Measurements from ENCODE around the gene CCDC27. TPM values are rescaled to one million over a fixed set of nuclear protein-coding genes. Genes with fewer than 3 reads are reported as not detected.

CCDC27 gene
- total RNA-seq, 1 experiment from 2014 or later: 0.13 TPM

DNA sequence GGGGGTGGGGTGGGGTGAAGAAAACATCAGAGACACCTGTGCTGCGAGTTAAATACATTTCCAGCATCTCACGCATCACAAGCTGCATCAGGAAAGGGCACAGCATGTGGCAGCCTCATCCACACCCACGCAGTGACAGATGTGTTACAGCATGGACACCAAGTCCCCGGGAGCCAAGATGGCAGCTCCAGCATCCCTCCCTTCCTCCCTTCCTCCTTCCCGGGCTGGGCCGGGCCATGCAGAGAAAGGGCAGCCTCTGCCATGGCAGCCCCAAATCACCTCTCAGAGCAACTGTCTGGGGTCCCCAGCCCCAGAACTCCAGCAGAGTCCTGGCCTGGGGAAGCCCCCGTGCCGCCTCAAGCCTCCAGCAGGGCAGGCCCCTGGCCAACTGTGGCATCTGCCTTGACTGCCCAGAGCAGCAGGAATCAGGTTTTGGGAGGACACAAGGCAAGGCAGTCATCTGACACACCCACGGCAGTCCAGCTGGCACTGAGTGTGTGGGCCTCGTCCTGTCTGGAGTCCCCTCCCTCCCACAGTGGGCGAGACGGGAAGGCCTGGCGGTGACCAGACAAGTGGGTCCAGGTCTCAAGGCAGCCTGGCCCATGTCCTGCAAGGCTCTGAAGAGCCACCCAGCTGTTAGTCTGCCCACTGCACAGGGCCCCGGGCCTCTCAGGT lies 26.5 kb downstream of the CCDC27 start (continued):
- TF ChIP-seq PREB (CRISPR knock-in tag; IDR thresholded peaks at IDR 0.05; ENCODE audit: borderline replicate concordance) (no peak), CREB1 (CRISPR knock-in tag; IDR thresholded peaks at IDR 0.05) (no peak), RELA (CRISPR knock-in tag; IDR thresholded peaks at IDR 0.05; ENCODE audit: borderline replicate concordance) (no peak), ATF1 (CRISPR knock-in tag; IDR thresholded peaks at IDR 0.05) (no peak)

- H3K27me3 Mint-ChIP-seq (ENCODE audit: low read depth): no peaks in the 10 kb centered on the region
- no peaks in the 10 kb centered on the region for H3K9me3 Mint-ChIP-seq
- peaks cover 50% of the 10 kb centered on the region for H3K36me3 Mint-ChIP-seq
- no peak for DNase-seq (ENCODE audit: low spot score)
- ChIA-PET CTCF (interaction anchor here (0.9 to 2.5 kb wide), 2 partner anchors 52 to 55 kb away, joined by 3 to 10 read pairs; no protein-coding TSS in a partner anchor), POLR2A (interaction anchor here (1.2 kb wide), 1 partner anchor 12 kb away, joined by 5 read pairs; no protein-coding TSS in a partner anchor)
- H3K4me1 Mint-ChIP-seq: peaks cover 10% of the 10 kb centered on the region
- H3K4me3 Mint-ChIP-seq: no peak overlapping the region
- ATAC-seq: no peak
- H3K27ac Mint-ChIP-seq: no peak overlapping the region
- TF ChIP-seq SOX15 (CRISPR knock-in tag; IDR thresholded peaks at IDR 0.05) (no peak), EMX1 (CRISPR knock-in tag; IDR thresholded peaks at IDR 0.05) (no peak), USF2 (CRISPR knock-in tag; IDR thresholded peaks at IDR 0.05) (no peak), HMGXB4 (CRISPR knock-in tag; IDR thresholded peaks at IDR 0.05) (no peak), ZNF416 (CRISPR knock-in tag; IDR thresholded peaks at IDR 0.05) (no peak), CREB1 (CRISPR knock-in tag; IDR thresholded peaks at IDR 0.05) (no peak), IRF1 (CRISPR knock-in tag; IDR thresholded peaks at IDR 0.05) (no peak), ZNF232 (CRISPR knock-in tag; IDR thresholded peaks at IDR 0.05) (no peak), STAT6 (CRISPR knock-in tag; conservative IDR thresholded peaks at IDR 0.05; ENCODE audit: low read depth) (no peak), ZNF281 (CRISPR knock-in tag; IDR thresholded peaks at IDR 0.05) (no peak), GRHL2 (CRISPR knock-in tag; IDR thresholded peaks at IDR 0.05; ENCODE audit: insufficient replicate concordance, severe bottlenecking) (no peak), NFE2L1 (CRISPR knock-in tag; IDR thresholded peaks at IDR 0.05) (no peak)
- TF ChIP-seq, protein P1, sequence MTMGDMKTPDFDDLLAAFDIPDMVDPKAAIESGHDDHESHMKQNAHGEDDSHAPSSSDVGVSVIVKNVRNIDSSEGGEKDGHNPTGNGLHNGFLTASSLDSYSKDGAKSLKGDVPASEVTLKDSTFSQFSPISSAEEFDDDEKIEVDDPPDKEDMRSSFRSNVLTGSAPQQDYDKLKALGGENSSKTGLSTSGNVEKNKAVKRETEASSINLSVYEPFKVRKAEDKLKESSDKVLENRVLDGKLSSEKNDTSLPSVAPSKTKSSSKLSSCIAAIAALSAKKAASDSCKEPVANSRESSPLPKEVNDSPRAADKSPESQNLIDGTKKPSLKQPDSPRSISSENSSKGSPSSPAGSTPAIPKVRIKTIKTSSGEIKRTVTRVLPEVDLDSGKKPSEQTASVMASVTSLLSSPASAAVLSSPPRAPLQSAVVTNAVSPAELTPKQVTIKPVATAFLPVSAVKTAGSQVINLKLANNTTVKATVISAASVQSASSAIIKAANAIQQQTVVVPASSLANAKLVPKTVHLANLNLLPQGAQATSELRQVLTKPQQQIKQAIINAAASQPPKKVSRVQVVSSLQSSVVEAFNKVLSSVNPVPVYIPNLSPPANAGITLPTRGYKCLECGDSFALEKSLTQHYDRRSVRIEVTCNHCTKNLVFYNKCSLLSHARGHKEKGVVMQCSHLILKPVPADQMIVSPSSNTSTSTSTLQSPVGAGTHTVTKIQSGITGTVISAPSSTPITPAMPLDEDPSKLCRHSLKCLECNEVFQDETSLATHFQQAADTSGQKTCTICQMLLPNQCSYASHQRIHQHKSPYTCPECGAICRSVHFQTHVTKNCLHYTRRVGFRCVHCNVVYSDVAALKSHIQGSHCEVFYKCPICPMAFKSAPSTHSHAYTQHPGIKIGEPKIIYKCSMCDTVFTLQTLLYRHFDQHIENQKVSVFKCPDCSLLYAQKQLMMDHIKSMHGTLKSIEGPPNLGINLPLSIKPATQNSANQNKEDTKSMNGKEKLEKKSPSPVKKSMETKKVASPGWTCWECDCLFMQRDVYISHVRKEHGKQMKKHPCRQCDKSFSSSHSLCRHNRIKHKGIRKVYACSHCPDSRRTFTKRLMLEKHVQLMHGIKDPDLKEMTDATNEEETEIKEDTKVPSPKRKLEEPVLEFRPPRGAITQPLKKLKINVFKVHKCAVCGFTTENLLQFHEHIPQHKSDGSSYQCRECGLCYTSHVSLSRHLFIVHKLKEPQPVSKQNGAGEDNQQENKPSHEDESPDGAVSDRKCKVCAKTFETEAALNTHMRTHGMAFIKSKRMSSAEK (CRISPR knock-in tag; IDR thresholded peaks at IDR 0.05; ENCODE audit: borderline replicate concordance): no peak
- TF ChIP-seq, protein P2, sequence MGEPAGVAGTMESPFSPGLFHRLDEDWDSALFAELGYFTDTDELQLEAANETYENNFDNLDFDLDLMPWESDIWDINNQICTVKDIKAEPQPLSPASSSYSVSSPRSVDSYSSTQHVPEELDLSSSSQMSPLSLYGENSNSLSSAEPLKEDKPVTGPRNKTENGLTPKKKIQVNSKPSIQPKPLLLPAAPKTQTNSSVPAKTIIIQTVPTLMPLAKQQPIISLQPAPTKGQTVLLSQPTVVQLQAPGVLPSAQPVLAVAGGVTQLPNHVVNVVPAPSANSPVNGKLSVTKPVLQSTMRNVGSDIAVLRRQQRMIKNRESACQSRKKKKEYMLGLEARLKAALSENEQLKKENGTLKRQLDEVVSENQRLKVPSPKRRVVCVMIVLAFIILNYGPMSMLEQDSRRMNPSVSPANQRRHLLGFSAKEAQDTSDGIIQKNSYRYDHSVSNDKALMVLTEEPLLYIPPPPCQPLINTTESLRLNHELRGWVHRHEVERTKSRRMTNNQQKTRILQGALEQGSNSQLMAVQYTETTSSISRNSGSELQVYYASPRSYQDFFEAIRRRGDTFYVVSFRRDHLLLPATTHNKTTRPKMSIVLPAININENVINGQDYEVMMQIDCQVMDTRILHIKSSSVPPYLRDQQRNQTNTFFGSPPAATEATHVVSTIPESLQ (CRISPR knock-in tag; IDR thresholded peaks at IDR 0.05): no peak
These were observed 27.1 kb downstream of the CCDC27 start for GRCh38 chr1:3779265-3779911.
